OCI-LY7 (cell line): ENCODE results near the gene F2RL3. TPM values are rescaled to one million over a fixed set of nuclear protein-coding genes. Genes with fewer than 3 reads are reported as not detected.

Experiments
- BruUV-seq: library from RNA; stranded (reverse); fragments of 400-500 nt; replicated peaks from 2 replicates; lab custom pipeline; 2021; lab: Mats Ljungman, UMichigan
- CTCF ChIA-PET: fragments of 300-600 bp; sonication (Branson Sonifier 250); formaldehyde crosslinking; loops from one replicate; lab custom pipeline; 2022; ENCODE audit warnings: antibody characterized with exemption; ENCODE audit not compliant: unreplicated experiment; lab: Charles Lee
- POLR2A ChIA-PET: fragments of 300-600 bp; sonication (Branson Sonifier 250); formaldehyde crosslinking; loops from one replicate; lab custom pipeline; 2022; ENCODE audit warnings: antibody characterized with exemption; lab: Charles Lee
- DNase-seq: peaks from one replicate; pipeline ENCODE4 v3.0.0-alpha.2; 2015; ENCODE audit warnings: low spot score
- H2AFZ ChIP-seq: fragments of 200-600 bp; sonication (generic), shearing (Covaris generic); 2 replicates; pipeline ENCODE4 v1.6.1; 2014; ENCODE audit warnings: mild to moderate bottlenecking, antibody characterized with exemption, low read length, moderate library complexity
- H3K27ac ChIP-seq: fragments of 200-600 bp; sonication (generic); 2 replicates; pipeline ENCODE4 v1.5.1; 2014; ENCODE audit warnings: mixed run types, low read depth, mild to moderate bottlenecking, moderate library complexity, low read length, inconsistent platforms; ENCODE audit not compliant: poor library complexity, severe bottlenecking
- H3K36me3 ChIP-seq: fragments of 200-600 bp; sonication (generic); 2 replicates; pipeline ENCODE4 v1.6.1; 2014; ENCODE audit warnings: mild to moderate bottlenecking, antibody characterized with exemption, low read length, moderate library complexity, mixed read lengths; ENCODE audit not compliant: insufficient read depth
- H3K4me1 ChIP-seq: fragments of 200-600 bp; sonication (generic); 2 replicates; pipeline ENCODE4 v1.5.1; 2014; ENCODE audit warnings: mild to moderate bottlenecking, low read length; ENCODE audit not compliant: insufficient read depth, poor library complexity, severe bottlenecking
- H3K4me2 ChIP-seq: fragments of 200-600 bp; sonication (generic); 2 replicates; pipeline ENCODE4 v1.6.1; 2014; ENCODE audit warnings: mild to moderate bottlenecking, low read length
- H3K4me3 ChIP-seq: fragments of 200-600 bp; sonication (generic); 2 replicates; pipeline ENCODE4 v1.5.1; 2014; ENCODE audit warnings: mild to moderate bottlenecking, low read depth, low read length; ENCODE audit not compliant: poor library complexity, severe bottlenecking
- H3K79me2 ChIP-seq: fragments of 200-600 bp; sonication (generic); 2 replicates; pipeline ENCODE4 v1.6.1; 2016; ENCODE audit warnings: low read depth, mild to moderate bottlenecking, low read length, moderate library complexity, mixed read lengths; ENCODE audit not compliant: insufficient read depth
- H3K9me2 ChIP-seq: fragments of 200-600 bp; sonication (generic); 2 replicates; pipeline ENCODE4 v1.6.1; 2016; ENCODE audit warnings: mild to moderate bottlenecking, low read length, mixed read lengths; ENCODE audit not compliant: insufficient read depth
- H3K9me3 ChIP-seq: fragments of 200-600 bp; sonication (generic); 2 replicates; pipeline ENCODE4 v1.6.1; 2014; ENCODE audit warnings: mild to moderate bottlenecking, mixed run types, low read length, mixed read lengths
- H4K20me1 ChIP-seq: fragments of 200-600 bp; sonication (generic); 2 replicates; pipeline ENCODE4 v1.6.1; 2014; ENCODE audit warnings: mild to moderate bottlenecking, antibody characterized with exemption, low read length, moderate library complexity, mixed read lengths; ENCODE audit not compliant: insufficient read depth
- CTCF ChIP-seq: fragments of 200-600 bp; sonication (generic); conservative IDR thresholded peaks from 2 replicates; pipeline ENCODE4 v1.5.1; 2014; ENCODE audit warnings: mild to moderate bottlenecking, antibody characterized with exemption, low read length, moderate library complexity, mixed read lengths
- EZH2phosphoT487 ChIP-seq: fragments of 200-600 bp; sonication (generic); IDR thresholded peaks from 2 replicates; pipeline ENCODE4 v1.6.1; 2018; ENCODE audit warnings: low read depth, borderline replicate concordance, mild to moderate bottlenecking, mixed run types, antibody characterized with exemption, low read length, moderate library complexity, mixed read lengths
- intact Hi-C: fragments of 100-400 bp; cut with micrococcal nuclease; formaldehyde crosslinking; loops from one replicate; pipeline ENCODE4 v1.10.0; 2022; ENCODE audit not compliant: unreplicated experiment
- total RNA-seq, 2 experiments: library from RNA; depleted of rRNA in 1 of 2; stranded (reverse); fragments of >200 nt in 1 of 2; shearing (Covaris generic) in 1 of 2; gene quantifications; 2 replicates each; pipeline ENCODE4 v1.2.3, GENCODE V29; 2014 to 2022

F2RL3 gene
- total RNA-seq, 2 experiments from 2014 or later: 0.10 TPM; not detected in 1

GRCh38 chr19:16856091-16856490, 32.7 kb upstream of the F2RL3 start:
- no peak for TF ChIP-seq CTCF
- TF ChIP-seq EZH2phosphoT487: no peak
- DNase-seq: no peak
- Histone ChIP-seq H3K79me2 (no peaks in the 10 kb centered on the region), H3K4me1 (peaks cover 4% of the 10 kb centered on the region), H2AFZ (no peak overlapping the region), H3K27ac (no peak overlapping the region), H3K4me3 (no peak overlapping the region), H4K20me1 (no peaks in the 10 kb centered on the region), H3K9me2 (no peaks in the 10 kb centered on the region), H3K9me3 (no peaks in the 10 kb centered on the region), H3K4me2 (no peak overlapping the region), H3K36me3 (peaks cover 29% of the 10 kb centered on the region)
- ChIA-PET POLR2A (no interaction called here), CTCF (no interaction called here)
- BruUV-seq: no TSS peak
- intact Hi-C loops: no loop called here

GRCh38 chr19:16859626-16860025, 29.2 kb upstream of the F2RL3 start:
- intact Hi-C loops: no loop called here
- CTCF ChIA-PET: no interaction called here
- no peak overlapping the region for H3K4me3 ChIP-seq
- peaks cover 5% of the 10 kb centered on the region for H3K4me1 ChIP-seq
- peaks cover 14% of the 10 kb centered on the region; the same call in 1 of the 2 replicates for H3K36me3 ChIP-seq
- no peaks in the 10 kb centered on the region for H3K9me3 ChIP-seq
- no peak overlapping the region for H2AFZ ChIP-seq
- H4K20me1 ChIP-seq: no peaks in the 10 kb centered on the region
- H3K79me2 ChIP-seq: no peaks in the 10 kb centered on the region
- no peak overlapping the region for H3K4me2 ChIP-seq
- no peak for DNase-seq
- H3K9me2 ChIP-seq: no peaks in the 10 kb centered on the region
- BruUV-seq: no TSS peak
- POLR2A ChIA-PET: no interaction called here
- H3K27ac ChIP-seq: no peak overlapping the region
- TF ChIP-seq EZH2phosphoT487 (no peak), CTCF (no peak)

GRCh38 chr19:16860118-16860517, 28.7 kb upstream of the F2RL3 start:
- Histone ChIP-seq H2AFZ (no peak overlapping the region), H3K79me2 (no peaks in the 10 kb centered on the region), H3K4me3 (no peak overlapping the region), H3K9me2 (no peaks in the 10 kb centered on the region), H4K20me1 (no peaks in the 10 kb centered on the region), H3K27ac (no peak overlapping the region), H3K4me2 (no peak overlapping the region), H3K4me1 (peaks cover 5% of the 10 kb centered on the region), H3K9me3 (no peaks in the 10 kb centered on the region), H3K36me3 (peaks cover 12% of the 10 kb centered on the region)
- intact Hi-C loops: no loop called here
- no peak for DNase-seq
- POLR2A ChIA-PET: no interaction called here
- TF ChIP-seq CTCF (no peak), EZH2phosphoT487 (no peak)
- no TSS peak for BruUV-seq
- CTCF ChIA-PET: no interaction called here
